ENCODE measurements around the gene TBRG4.

The TBRG4 gene

GRCh38 chr7:45087301-45088145, 24.0 kb downstream of the TBRG4 start:
- DNase-seq, result no peak

GRCh38 chr7:45086331-45087065, 25.0 kb downstream of the TBRG4 start:
- DNase-seq, result no peak

- DNase-seq, result no peak
These were observed 25.8 kb downstream of the TBRG4 start for GRCh38 chr7:45085619-45086200.

- DNase-seq, result no peak
These were observed 26.4 kb downstream of the TBRG4 start for GRCh38 chr7:45084901-45085618.

GRCh38 chr7:45084336-45084735, 27.2 kb downstream of the TBRG4 start:
- DNase-seq, result no peak

- DNase-seq, result no peak
These were observed 28.6 kb downstream of the TBRG4 start for GRCh38 chr7:45082831-45083331.

GRCh38 chr7:45082031-45082830, 29.3 kb downstream of the TBRG4 start:
- DNase-seq, result no peak

- DNase-seq, result no peak
These were observed 29.9 kb downstream of the TBRG4 start for GRCh38 chr7:45081670-45081974.

- no peak for DNase-seq
These were observed 30.4 kb downstream of the TBRG4 start for GRCh38 chr7:45080958-45081669.

GRCh38 chr7:45080265-45080957, 31.1 kb downstream of the TBRG4 start:
- DNase-seq, result no peak

- DNase-seq, result no peak
These were observed 33.3 kb downstream of the TBRG4 start for GRCh38 chr7:45078125-45078681.

- no peak for DNase-seq
These were observed 33.9 kb downstream of the TBRG4 start for GRCh38 chr7:45077579-45077978.

GRCh38 chr7:45076946-45077345, 34.6 kb downstream of the TBRG4 start:
- no peak for DNase-seq

GRCh38 chr7:45075871-45076796, 35.4 kb downstream of the TBRG4 start:
- no peak for DNase-seq

- no peak for DNase-seq
These were observed 36.2 kb downstream of the TBRG4 start for GRCh38 chr7:45075355-45075644.

GRCh38 chr7:45074528-45075354, 36.8 kb downstream of the TBRG4 start:
- no peak for DNase-seq

- no peak for DNase-seq
These were observed 37.5 kb downstream of the TBRG4 start for GRCh38 chr7:45073786-45074527.

Data from stimulated activated CD4-positive, alpha-beta T cell treated with anti-CD3 and anti-CD28 coated beads, Interleukin-2, amount 100 ng/mL, for 24 hours (primary cell).